Fibroblast of mammary gland (primary cell): ENCODE results near the gene LMAN1L.

ENCODE experiments used
- DNase-seq: peaks from one replicate; pipeline ENCODE4 v3.0.0-alpha.2; 2010; ENCODE audit warnings: low read depth
- H3K4me3 ChIP-seq: 2 replicates; pipeline ENCODE4 v1.5.1; 2011; ENCODE audit warnings: low read depth, mild to moderate bottlenecking, low read length, moderate library complexity; ENCODE audit not compliant: control insufficient read depth
- CTCF ChIP-seq: conservative IDR thresholded peaks from 2 replicates; pipeline ENCODE4 v1.5.1; 2011; ENCODE audit warnings: low read depth, low read length, inconsistent platforms; ENCODE audit not compliant: control insufficient read depth, insufficient read depth

The LMAN1L gene

GRCh38 chr15:74835312-74835823, 22.7 kb downstream of the LMAN1L start:
- DNase-seq = peak; percentile 52
- TF ChIP-seq CTCF = peak; percentile 90
- H3K4me3 ChIP-seq = no peak overlapping the region

- no peak overlapping the region for H3K4me3 ChIP-seq
- TF ChIP-seq CTCF = no peak
- no peak for DNase-seq
Measured at GRCh38 chr15:74836846-74837245, 24.2 kb downstream of the LMAN1L start.

DNA sequence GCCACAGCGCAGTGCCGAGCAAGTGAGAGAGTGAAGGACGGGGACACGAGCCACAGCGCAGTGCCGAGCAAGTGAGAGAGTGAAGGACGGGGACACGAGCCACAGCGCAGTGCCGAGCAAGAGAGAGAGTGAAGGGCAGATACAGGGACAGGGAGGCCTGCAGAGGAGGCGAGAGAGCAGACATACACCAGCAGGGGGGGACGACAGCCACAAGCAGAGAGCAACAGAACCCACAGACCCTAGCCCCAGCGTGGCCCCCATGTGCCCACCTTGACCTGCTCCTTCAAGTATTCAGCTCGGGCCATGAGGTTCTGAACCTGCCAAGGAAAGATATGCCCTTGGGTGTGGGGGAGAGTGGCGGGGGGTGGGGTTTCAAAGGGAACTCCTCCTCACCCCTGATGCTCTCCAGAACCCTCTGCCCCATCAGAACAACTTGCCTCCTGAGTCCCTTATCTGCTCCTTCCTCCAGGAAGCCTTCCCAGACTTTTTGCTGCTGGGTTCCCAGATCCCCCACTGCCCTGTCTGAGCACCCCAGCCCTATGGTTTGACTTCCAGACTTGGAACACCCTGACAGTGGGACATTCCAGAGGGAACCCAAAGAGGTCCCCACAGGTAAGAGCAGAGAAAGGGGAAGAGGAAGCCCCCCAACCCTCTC, 25.0 kb downstream of the LMAN1L start:
- no peak for DNase-seq
- TF ChIP-seq CTCF = no peak
- H3K4me3 ChIP-seq = no peak overlapping the region

- DNase-seq = no peak
- no peak overlapping the region for H3K4me3 ChIP-seq
- TF ChIP-seq CTCF = no peak
Measured at GRCh38 chr15:74838137-74838516, 25.5 kb downstream of the LMAN1L start.

DNA sequence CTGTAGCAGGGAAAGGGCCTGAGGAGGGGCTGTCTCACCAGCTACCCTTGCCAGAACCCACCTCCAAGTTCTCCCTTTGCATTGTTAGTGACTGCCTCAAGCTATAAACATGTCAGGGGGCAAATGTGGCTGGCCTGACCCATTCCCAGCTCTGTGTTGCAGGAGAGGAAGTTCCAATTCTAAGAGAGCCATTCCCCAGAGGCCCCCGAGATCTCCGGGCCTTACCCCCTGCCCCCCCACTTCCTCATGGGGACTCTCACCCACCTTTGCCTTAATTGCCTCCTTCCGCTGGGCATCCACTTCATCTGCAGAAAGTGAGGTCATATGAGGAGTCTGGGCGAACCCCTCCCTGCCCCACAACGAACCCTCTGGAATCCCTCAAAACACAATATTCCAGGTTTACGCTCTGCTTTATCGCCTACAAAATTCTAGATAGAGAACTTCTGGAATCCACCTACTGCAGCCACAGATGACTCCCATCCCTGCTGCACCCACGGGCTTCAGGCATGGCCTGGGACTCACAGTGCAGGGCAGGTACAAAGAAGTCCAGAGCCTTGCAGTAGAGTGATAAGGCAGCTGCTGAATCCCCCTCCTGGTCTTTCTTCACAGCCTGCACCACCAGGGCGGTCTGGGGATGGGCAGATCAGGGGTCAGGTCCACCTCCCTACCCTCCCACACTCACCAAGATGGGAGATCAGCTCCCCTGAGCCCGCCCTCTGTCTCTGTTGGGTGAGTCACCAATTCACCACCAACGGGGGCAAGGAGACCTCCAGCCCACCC, 26.3 kb downstream of the LMAN1L start:
- no peak for DNase-seq
- TF ChIP-seq CTCF = no peak
- no peak overlapping the region for H3K4me3 ChIP-seq

DNA sequence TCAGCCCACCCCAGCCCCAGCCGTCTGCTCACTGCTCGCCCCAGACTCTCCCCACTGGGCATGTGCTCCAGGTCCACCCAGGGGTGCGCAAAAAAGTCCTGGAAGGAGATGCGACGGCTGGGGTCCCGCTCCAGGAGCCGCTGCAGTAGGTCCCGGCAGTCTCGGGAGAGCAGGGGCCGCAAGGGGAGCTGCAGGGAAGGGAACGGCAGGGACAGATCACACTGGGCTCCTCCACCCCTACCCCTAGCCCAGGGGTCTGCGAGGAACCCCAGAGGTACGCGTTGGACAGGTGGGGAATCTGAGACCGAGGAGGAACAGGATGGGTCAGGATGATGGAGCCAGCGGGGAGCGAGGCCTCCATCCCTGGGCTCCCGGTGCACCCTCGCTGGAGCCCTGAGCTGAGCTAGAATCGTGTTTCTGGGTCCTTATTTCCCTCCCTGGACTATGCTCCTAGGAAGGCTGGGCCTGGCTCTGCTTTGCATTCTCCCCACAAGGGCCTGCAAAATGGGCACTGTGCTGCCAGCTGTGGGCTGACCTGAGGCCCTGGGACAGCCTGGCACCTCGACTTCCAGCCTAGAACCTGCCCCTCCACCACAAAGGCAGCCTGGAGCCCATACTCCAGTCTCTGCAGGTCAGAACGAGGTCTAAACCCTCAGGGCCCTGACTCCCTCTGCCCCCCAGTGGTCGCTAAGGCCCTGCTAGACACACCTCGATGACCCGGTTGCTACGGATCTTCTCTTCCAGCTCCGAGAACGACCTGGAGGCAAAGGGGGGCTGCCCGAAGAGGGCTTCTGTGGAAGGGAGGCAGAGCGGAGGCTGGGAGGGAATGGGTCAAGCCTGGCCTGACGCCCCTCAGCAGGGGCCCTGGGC, 27.1 kb downstream of the LMAN1L start:
- DNase-seq = no peak
- peak; percentile 4 for TF ChIP-seq CTCF
- no peak overlapping the region for H3K4me3 ChIP-seq
